GM18861 (cell line): ENCODE data around the gene RAB6B.

ENCODE experiments used
- ATAC-seq: cut with Tn5 transposase; IDR thresholded peaks from one replicate; pipeline ENCODE4 v1.9.1; 2021; ENCODE audit not compliant: unreplicated experiment

Gene RAB6B

DNA sequence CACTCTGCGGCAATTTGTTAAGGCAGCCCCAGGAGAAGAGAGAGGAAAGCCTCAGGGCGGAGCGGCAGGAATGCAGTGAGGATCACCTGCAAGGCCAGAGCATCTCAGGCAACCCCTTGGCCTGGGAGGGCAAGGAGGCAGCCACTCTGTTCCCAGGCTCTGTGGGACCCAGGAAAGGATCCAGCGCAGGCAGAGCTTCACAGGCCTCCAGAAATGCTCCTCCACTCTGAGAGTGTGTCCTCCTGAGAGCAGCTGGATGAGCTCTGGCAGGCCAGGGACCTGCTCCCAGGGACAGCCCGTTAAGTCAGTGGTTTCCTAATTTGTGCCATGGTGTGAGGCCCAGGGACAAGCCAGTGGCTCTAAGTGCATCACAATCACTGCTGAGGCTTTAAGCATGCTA, 35.2 kb downstream of the RAB6B start:
- no peak for ATAC-seq

GRCh38 chr3:133859381-133860234, 36.1 kb downstream of the RAB6B start:
- ATAC-seq: no peak

GRCh38 chr3:133857767-133858166, 37.9 kb downstream of the RAB6B start:
- no peak for ATAC-seq

DNA sequence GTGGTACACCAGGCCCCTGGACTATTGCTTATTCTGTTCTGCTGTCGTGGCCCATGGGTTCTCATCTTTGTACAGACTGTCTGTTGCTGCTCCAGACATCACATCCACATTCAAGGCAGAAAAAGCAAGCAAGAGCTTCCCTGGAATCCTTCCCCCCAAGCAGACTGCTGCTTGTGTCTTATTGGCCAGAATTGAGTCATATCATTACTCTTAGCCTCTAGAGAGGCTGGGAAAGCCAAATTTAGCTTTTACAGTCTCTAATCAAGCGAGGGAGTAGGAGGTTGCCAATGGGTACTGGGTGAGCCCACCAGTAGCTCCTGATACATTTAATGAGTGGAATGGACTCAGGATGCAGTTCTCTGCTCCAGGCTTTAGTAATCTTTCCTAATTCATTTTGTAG, 39.4 kb downstream of the RAB6B start:
- no peak for ATAC-seq

DNA sequence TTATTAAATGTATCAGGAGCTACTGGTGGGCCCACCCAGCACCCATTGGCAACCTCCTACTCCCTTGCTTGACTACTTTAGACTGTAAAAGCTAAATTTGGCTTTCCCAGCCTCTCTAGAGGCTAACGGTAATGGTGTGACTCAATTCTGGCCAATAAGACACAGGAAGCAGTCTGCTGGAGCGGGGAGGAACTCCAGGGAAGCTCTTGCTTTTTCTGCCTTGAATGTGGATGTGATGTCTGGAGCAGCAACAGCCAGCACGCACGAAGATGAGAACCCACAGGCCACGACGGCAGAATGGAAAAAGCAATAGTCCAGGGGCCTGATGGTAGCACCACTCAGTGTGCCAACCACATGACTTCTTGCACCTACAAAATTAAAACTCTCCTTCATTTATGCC, 39.9 kb downstream of the RAB6B start:
- ATAC-seq: no peak

- no peak for ATAC-seq
These were observed 40.7 kb downstream of the RAB6B start for GRCh38 chr3:133855002-133855370.

DNA sequence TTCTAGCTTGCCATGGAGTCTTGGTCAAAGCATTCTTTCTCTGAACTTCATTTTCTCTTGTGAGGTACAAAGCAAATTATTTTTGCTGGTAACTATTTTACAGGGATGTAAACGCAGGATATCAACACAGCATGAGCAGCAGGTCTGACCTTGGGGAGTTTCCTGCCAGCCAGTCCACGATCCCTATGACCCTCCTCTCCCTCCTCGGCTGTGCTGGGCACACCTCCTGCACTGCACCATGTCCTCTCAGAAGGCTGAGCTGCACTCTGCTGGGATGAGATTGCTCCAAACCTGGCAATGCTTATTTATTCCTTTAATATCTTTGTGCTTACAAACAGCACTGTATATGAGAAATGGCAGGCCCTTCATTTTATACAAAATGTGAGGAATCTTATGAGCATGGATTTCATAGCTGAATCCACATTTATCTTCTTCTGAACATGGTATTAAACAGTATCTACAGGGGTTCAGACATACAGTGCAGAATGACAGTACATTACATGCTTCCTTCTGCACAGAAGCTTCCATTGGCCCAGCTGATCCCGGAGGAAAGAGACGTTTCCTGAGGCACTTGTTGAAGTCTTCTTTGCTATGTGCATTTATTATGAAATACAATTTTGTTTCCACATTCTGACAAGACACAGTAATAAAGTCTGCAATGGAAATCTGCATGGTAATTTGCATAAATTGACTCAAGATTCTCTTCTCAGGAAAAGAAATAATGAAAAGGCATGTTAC, 41.2 kb downstream of the RAB6B start:
- ATAC-seq: no peak

GRCh38 chr3:133853925-133854227, 41.8 kb downstream of the RAB6B start:
- ATAC-seq: no peak

DNA sequence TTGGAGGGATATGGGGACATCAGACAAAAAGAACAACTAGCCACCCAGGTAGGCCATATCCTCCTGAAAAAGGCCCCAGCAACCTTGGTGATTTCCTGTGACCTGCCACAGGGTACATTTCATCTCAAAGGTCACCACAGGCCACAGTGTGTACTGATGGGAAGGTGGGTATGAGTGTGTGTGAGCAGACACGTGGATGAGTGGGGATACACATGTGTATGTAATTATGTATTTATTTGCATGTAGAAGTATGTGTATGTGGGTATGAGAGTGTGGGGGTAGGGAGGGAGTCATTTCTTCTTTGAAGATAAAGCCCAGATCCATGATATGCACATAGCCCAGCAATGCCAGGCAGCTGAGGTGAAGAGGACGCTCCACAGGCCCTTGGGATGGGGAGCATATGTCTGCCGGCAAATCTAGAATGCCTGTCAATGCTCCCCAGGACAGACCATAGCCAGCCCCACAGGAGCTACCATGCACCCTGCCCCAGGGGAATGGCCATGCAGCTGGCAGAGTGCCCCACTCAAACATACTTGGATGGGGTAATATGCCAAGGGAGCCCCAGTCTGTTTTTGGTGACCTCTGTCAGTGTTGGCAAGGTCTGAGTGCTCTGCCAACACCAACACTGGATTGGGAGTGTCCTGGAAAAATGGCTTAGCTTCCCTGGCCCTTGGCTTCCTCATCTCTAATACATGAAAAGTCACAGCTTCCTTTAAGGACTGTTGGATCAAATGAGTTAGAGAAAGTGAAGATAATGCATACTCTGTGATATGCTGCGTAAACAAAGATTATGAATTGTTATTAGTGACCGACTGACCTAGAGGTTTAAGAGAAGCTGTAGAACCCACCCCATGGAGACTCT, 42.4 kb downstream of the RAB6B start:
- ATAC-seq: no peak

GRCh38 chr3:133851931-133852330, 43.8 kb downstream of the RAB6B start:
- no peak for ATAC-seq

GRCh38 chr3:133851266-133851906, 44.3 kb downstream of the RAB6B start:
- ATAC-seq: no peak

- no peak for ATAC-seq
These were observed 45.6 kb downstream of the RAB6B start for GRCh38 chr3:133850034-133850433.

DNA sequence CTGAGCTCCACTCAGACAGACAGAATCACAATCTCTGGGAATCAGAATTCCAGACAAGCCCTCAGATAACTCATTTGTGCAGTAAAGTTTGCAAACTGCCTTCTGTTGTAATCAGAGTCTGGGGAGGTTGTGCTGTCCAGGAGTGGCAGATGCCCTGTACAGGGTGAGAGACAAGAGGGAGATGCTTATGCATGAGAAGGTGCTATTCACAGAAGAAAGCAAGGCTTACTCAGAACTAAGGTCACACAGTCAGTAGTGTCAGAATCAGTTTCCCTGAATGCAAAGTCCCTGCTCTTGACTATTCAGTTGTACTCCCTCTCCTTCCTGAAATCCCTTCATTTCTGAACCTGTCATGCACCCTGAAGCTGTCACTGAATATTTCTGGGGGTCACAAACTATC, 46.3 kb downstream of the RAB6B start:
- no peak for ATAC-seq

DNA sequence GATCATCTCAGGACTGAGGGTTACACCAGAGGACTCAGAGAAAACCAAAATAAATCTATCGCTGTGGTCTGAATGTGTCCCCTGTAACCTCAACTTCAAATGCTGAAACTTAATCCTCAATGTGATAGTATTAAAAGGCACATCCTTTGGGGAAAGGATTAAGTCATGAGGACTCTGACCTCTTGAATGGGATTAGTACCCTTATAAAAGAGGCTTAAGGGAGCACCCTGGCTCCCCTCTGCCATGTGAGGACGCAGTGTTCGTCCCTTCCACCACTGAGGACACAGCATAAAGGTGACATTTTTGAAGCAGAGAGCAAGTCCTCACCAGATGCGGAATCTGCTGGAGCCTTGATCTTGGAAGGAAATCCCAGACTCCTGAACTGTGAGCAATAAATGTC, 50.6 kb downstream of the RAB6B start:
- no peak for ATAC-seq

DNA sequence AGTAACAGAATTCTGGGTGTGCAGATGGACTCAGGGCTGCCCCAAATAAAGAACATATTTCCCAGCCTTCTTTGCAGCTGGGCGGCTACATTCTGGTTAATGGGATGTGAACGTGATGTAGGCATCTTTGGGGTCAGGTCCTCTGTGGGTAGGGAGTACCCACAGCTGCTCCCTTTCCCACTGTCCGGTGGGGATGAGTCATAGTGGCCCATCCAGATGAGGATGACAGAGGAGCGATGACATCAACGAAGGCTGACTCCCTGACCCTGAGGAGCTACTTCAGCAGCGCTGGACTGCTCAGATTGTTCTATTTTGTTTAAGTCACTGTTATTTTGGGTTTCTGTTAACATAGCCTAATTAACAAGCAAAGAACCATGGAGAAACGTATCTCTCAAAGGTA, 52.0 kb downstream of the RAB6B start:
- ATAC-seq: no peak

GRCh38 chr3:133842158-133842557, 53.5 kb downstream of the RAB6B start:
- no peak for ATAC-seq

DNA sequence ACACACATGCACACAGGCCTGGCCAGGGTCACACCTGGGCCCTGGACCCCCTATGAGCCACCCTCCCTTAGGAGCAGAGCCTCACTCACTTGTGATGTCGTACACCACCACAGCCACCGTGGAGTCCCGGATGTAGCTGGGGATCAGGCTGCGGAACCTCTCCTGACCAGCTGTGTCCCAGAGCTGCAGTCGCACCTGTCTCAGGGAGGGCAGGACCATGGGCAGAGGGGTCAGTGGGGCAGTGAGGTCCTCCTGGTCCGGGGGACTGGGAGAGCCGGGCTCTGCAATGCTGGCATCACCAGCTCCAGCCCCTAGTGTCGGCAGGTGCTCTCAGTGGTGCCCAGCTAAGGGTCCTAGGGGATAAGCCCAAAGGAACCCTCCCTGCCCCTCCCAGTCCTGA, 54.5 kb downstream of the RAB6B start:
- no peak for ATAC-seq

- no peak for ATAC-seq
These were observed 54.9 kb downstream of the RAB6B start for GRCh38 chr3:133840767-133841166.

DNA sequence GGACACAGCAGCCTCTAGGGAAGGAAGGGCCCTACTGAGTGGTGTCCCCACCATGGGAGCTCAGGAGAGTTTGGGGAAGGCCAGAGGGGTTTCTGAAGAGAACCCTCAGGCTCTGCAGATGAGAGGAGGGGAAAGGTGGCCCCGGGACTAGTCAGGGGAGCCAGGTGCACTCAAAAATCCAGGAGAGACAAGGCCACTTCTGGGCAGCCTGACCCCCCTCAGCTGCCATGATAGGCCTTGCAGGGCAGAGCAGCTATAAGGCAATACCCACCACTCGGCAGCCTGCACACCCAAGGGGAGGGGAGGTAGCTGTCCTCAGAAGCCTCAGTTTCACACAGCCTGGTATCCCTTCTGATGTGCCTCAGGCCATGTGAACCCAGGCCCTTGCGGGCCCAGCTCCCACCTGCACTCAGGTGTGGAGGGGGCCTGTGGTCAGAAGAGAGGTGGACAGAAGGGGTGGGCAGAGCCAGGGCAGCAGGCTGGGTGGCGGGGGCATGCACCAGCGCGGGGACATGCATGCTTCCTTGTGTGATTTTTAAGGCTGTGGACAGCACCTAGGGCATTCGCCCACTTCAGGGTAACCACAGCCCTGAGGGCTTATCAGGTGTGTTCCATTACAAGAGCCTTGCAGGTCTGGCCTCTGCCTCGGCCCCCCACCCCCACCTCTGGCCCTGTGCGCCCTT, 55.5 kb downstream of the RAB6B start:
- no peak for ATAC-seq

- no peak for ATAC-seq
These were observed 56.5 kb downstream of the RAB6B start for GRCh38 chr3:133838916-133839800.
